Measurements from ENCODE around the gene RTTN. TPM values are rescaled to one million over a fixed set of nuclear protein-coding genes. Genes with fewer than 3 reads are reported as not detected.

RTTN gene
- polyA plus RNA-seq, 1 donor (not counting 4 experiments of a cell fraction or from before 2014, with no cell fraction given) = 77.3 TPM

DNA sequence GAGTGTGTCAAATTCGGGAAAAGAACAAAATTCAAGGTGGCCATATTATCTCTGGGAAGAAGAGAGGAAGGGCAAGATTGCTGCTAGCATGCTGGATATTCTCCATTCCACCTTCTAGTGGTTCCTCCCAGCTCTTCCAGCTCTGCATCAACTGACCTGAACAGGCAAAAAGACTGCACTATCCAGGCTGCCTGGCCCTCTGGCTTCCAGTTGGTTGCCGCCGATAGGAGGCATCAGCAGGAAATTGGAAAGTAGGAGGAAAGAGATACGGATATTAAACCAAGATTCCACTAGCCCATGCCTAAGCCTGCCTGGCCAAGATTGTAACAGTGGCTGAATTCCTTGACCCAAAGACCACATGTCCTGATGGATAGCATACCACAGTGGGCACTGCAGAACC lies 1.7 kb upstream of the RTTN start:
- no peak overlapping the region for H2AFZ ChIP-seq (ENCODE audit: control insufficient read depth, low read length)
- no peak overlapping the region for H3K9ac ChIP-seq (ENCODE audit: control insufficient read depth, extremely low read depth, insufficient read depth, low read length)
- DNase-seq (ENCODE audit: low read depth, low spot score) = no peak
- H3K4me1 ChIP-seq (ENCODE audit: control insufficient read depth, extremely low read depth, insufficient read depth, low read length) = peaks cover 7% of the 10 kb centered on the region
- no peak for FAIRE-seq
- TF ChIP-seq, protein P1, sequence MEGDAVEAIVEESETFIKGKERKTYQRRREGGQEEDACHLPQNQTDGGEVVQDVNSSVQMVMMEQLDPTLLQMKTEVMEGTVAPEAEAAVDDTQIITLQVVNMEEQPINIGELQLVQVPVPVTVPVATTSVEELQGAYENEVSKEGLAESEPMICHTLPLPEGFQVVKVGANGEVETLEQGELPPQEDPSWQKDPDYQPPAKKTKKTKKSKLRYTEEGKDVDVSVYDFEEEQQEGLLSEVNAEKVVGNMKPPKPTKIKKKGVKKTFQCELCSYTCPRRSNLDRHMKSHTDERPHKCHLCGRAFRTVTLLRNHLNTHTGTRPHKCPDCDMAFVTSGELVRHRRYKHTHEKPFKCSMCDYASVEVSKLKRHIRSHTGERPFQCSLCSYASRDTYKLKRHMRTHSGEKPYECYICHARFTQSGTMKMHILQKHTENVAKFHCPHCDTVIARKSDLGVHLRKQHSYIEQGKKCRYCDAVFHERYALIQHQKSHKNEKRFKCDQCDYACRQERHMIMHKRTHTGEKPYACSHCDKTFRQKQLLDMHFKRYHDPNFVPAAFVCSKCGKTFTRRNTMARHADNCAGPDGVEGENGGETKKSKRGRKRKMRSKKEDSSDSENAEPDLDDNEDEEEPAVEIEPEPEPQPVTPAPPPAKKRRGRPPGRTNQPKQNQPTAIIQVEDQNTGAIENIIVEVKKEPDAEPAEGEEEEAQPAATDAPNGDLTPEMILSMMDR (optimal IDR thresholded peaks at IDR 0.05 in 1 of 3, IDR thresholded peaks at IDR 0.05 in 1 of 3, conservative IDR thresholded peaks at IDR 0.05 in 1 of 3; ENCODE audit: extremely low read depth in 1 of 3, insufficient read depth in 2 of 3, low read length in 3 of 3) = no peak
- TF ChIP-seq EZH2 (IDR thresholded peaks at IDR 0.05; ENCODE audit: low read length) = no peak
- H3K9me3 ChIP-seq (ENCODE audit: control insufficient read depth, low read depth, low read length) = no peaks in the 10 kb centered on the region
- H3K9me1 ChIP-seq (ENCODE audit: control insufficient read depth, extremely low read depth, insufficient read depth, low read length) = no peaks in the 10 kb centered on the region
- H3K4me2 ChIP-seq (ENCODE audit: control insufficient read depth, extremely low read depth, insufficient read depth, low read depth, low read length) = no peak overlapping the region
- no peaks in the 10 kb centered on the region for H4K20me1 ChIP-seq (ENCODE audit: control insufficient read depth, extremely low read depth, insufficient read depth, low read length)
- peaks cover 10% of the 10 kb centered on the region for H3K79me2 ChIP-seq (ENCODE audit: control insufficient read depth, insufficient read depth, low read length)
- no peaks in the 10 kb centered on the region for H3K27me3 ChIP-seq (ENCODE audit: control insufficient read depth, extremely low read depth, insufficient read depth, low read length)
- H3K4me3 ChIP-seq (ENCODE audit: control insufficient read depth in 2 of 3, extremely low read depth in 1 of 3, insufficient read depth in 2 of 3, low read depth in 1 of 3, low read length in 3 of 3) = no peak overlapping the region
- no peaks in the 10 kb centered on the region for H3K36me3 ChIP-seq (ENCODE audit: control insufficient read depth in 2 of 2, extremely low read depth in 1 of 2, insufficient read depth in 2 of 2, low read length in 2 of 2)
- dilution Hi-C loops (cut with MboI; ENCODE audit: extremely low pct_ligation_motif_present, low sequenced_read_pairs) = loop anchor here (25.0 kb wide), 1 partner anchor 230 kb away; no protein-coding TSS in a partner anchor
- H3K27ac ChIP-seq (ENCODE audit: control insufficient read depth, insufficient read depth, low read length) = no peak overlapping the region

DNA sequence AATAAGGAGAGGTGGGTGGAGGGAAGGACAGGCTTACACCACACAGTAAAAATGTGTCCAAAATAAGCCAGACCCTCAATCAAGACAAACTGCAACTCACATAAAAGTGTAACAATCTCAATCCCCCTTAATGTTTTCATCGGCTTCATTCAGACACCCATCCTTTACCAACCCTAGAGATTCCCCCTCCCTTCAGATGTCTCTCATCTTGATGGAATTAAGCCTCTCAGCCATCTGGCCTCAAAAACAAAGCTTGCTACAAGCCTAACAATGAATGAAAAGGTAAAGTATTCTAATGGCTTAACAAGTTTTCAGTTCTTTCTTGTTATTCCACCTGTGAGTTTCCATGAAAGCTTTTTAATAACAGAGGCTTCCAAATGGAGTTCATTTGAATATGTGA lies 5.2 kb downstream of the RTTN start:
- Histone ChIP-seq H3K4me1 (ENCODE audit: control insufficient read depth, extremely low read depth, insufficient read depth, low read length) (peaks cover 3% of the 10 kb centered on the region), H3K9ac (ENCODE audit: control insufficient read depth, extremely low read depth, insufficient read depth, low read length) (no peak overlapping the region), H3K9me3 (ENCODE audit: control insufficient read depth, low read depth, low read length) (no peaks in the 10 kb centered on the region), H3K79me2 (ENCODE audit: control insufficient read depth, insufficient read depth, low read length) (peaks cover 10% of the 10 kb centered on the region), H3K4me2 (ENCODE audit: control insufficient read depth, extremely low read depth, insufficient read depth, low read depth, low read length) (no peak overlapping the region), H2AFZ (ENCODE audit: control insufficient read depth, low read length) (no peak overlapping the region), H3K36me3 (ENCODE audit: control insufficient read depth in 2 of 2, extremely low read depth in 1 of 2, insufficient read depth in 2 of 2, low read length in 2 of 2) (peaks cover 2 to 4% of the 10 kb centered on the region in 2 experiments), H3K9me1 (ENCODE audit: control insufficient read depth, extremely low read depth, insufficient read depth, low read length) (no peaks in the 10 kb centered on the region), H4K20me1 (ENCODE audit: control insufficient read depth, extremely low read depth, insufficient read depth, low read length) (no peaks in the 10 kb centered on the region), H3K27me3 (ENCODE audit: control insufficient read depth, extremely low read depth, insufficient read depth, low read length) (no peaks in the 10 kb centered on the region), H3K27ac (ENCODE audit: control insufficient read depth, insufficient read depth, low read length) (no peak overlapping the region), H3K4me3 (ENCODE audit: control insufficient read depth in 2 of 3, extremely low read depth in 1 of 3, insufficient read depth in 2 of 3, low read depth in 1 of 3, low read length in 3 of 3) (no peak overlapping the region)
- no peak for FAIRE-seq
- dilution Hi-C loops (cut with MboI; ENCODE audit: extremely low pct_ligation_motif_present, low sequenced_read_pairs) = loop anchor here (25.0 kb wide), 1 partner anchor 237 kb away; no protein-coding TSS in a partner anchor
- no peak for TF ChIP-seq EZH2 (IDR thresholded peaks at IDR 0.05; ENCODE audit: low read length)
- TF ChIP-seq, protein P1 (optimal IDR thresholded peaks at IDR 0.05 in 1 of 3, IDR thresholded peaks at IDR 0.05 in 1 of 3, conservative IDR thresholded peaks at IDR 0.05 in 1 of 3; ENCODE audit: extremely low read depth in 1 of 3, insufficient read depth in 2 of 3, low read length in 3 of 3) = no peak
- DNase-seq (ENCODE audit: low read depth, low spot score) = no peak

Data from keratinocyte (primary cell).